Stimulated activated naive CD8-positive, alpha-beta T cell treated with anti-CD3 and anti-CD28 coated beads, Interleukin-15, amount 100 ng/mL, for 72 hours (primary cell): ENCODE results near the gene RPS27L.
"Not testable (repeated sequence)": the region's sequence is repeated elsewhere in the genome, so short reads cannot be mapped to it uniquely, and the experiment has no call there.

Source experiments
- ATAC-seq: fragments of 150-1000 bp; cut with Tn5 transposase; 2 replicates; pipeline ENCODE4 v1.10.0; 2021; ENCODE audit warnings: mild to moderate bottlenecking, moderate library complexity
- DNase-seq, 2 donors: peaks; one replicate each; pipeline ENCODE4 v3.0.0; 2021 to 2022
- H3K27ac Mint-ChIP-seq, 2 donors: one replicate each; pipeline ENCODE4 v1.8.0; 2022; ENCODE audit warnings: mild to moderate bottlenecking in 2 of 2, mixed read lengths in 2 of 2, moderate library complexity in 2 of 2
- H3K27me3 Mint-ChIP-seq: one replicate; pipeline ENCODE4 v1.8.0; 2022; ENCODE audit warnings: mixed read lengths
- H3K4me1 Mint-ChIP-seq: one replicate; pipeline ENCODE4 v1.8.0; 2022; ENCODE audit warnings: mild to moderate bottlenecking, mixed read lengths
- H3K4me3 Mint-ChIP-seq, 2 donors: one replicate each; pipeline ENCODE4 v1.8.0; 2022; ENCODE audit warnings: mild to moderate bottlenecking in 2 of 2, mixed read lengths in 2 of 2, moderate library complexity in 1 of 2
- H3K9me3 Mint-ChIP-seq, 2 donors: one replicate each; pipeline ENCODE4 v1.8.0; 2022; ENCODE audit warnings: mixed read lengths in 2 of 2

Gene RPS27L

GRCh38 chr15:63134245-63134985 lies 22.9 kb downstream of the RPS27L start:
- H3K4me1 Mint-ChIP-seq, result peaks cover 11% of the 10 kb centered on the region
- DNase-seq, result no peak
- no peak overlapping the region for H3K27ac Mint-ChIP-seq
- no peaks in the 10 kb centered on the region for H3K27me3 Mint-ChIP-seq
- H3K4me3 Mint-ChIP-seq, result no peak overlapping the region
- no peaks in the 10 kb centered on the region for H3K9me3 Mint-ChIP-seq
- no peak for ATAC-seq

- Mint-ChIP-seq H3K27me3 (no peaks in the 10 kb centered on the region), H3K4me1 (peaks cover 11% of the 10 kb centered on the region), H3K4me3 (no peak overlapping the region), H3K27ac (no peak overlapping the region), H3K9me3 (no peaks in the 10 kb centered on the region)
- DNase-seq, result no peak
- no peak for ATAC-seq
Observed at GRCh38 chr15:63133786-63134185, 23.5 kb downstream of the RPS27L start.

- Mint-ChIP-seq H3K9me3 (peaks cover 0 to under 1% of the 10 kb centered on the region in 2 donors), H3K4me1 (peaks cover 23% of the 10 kb centered on the region), H3K4me3 (no peak overlapping the region), H3K27ac (no peak overlapping the region), H3K27me3 (no peaks in the 10 kb centered on the region)
- DNase-seq, result no peak
- no peak for ATAC-seq
Observed at GRCh38 chr15:63126726-63127125, 30.6 kb downstream of the RPS27L start.

- H3K4me3 Mint-ChIP-seq, result no peak overlapping the region
- DNase-seq (no peak), ATAC-seq (no peak)
- H3K27ac Mint-ChIP-seq, result no peak overlapping the region
- H3K9me3 Mint-ChIP-seq, result peaks cover 17 to 22% of the 10 kb centered on the region in 2 donors
- H3K27me3 Mint-ChIP-seq, result no peaks in the 10 kb centered on the region
- peaks cover 30% of the 10 kb centered on the region for H3K4me1 Mint-ChIP-seq
Observed at GRCh38 chr15:63124506-63124905, 32.8 kb downstream of the RPS27L start.

- Mint-ChIP-seq H3K4me3 (peak overlapping the region; percentile 82 to 83), H3K4me1 (peaks cover 29% of the 10 kb centered on the region), H3K9me3 (peaks cover 17 to 24% of the 10 kb centered on the region in 2 donors), H3K27me3 (no peaks in the 10 kb centered on the region), H3K27ac (peak overlapping the region; percentile 84 to 91)
- ATAC-seq (peak; percentile 91), DNase-seq (peak; percentile 87 to 92)
Observed at GRCh38 chr15:63122002-63122875, 35.0 kb downstream of the RPS27L start.

GRCh38 chr15:63121382-63122001 lies 35.8 kb downstream of the RPS27L start, which contains the start of gene LACTB:
Gene LACTB, plus strand, starts transcription at chr15:63121861. Its CDS starts 11 bp downstream, at chr15:63121872.
- DNase-seq (peak; percentile 87), ATAC-seq (peak; percentile 93)
- H3K27me3 Mint-ChIP-seq, result no peaks in the 10 kb centered on the region
- H3K9me3 Mint-ChIP-seq, result peaks cover 17 to 24% of the 10 kb centered on the region in 2 donors
- H3K27ac Mint-ChIP-seq, result peak within 1 kb of the TSS; percentile 84 to 91
- H3K4me3 Mint-ChIP-seq, result peak within 1 kb of the TSS; percentile 82 to 83
- peaks cover 23% of the 10 kb centered on the region for H3K4me1 Mint-ChIP-seq

GRCh38 chr15:63118854-63119253 lies 38.4 kb downstream of the RPS27L start:
- H3K27ac Mint-ChIP-seq, result no peak overlapping the region
- DNase-seq (no peak), ATAC-seq (no peak)
- H3K4me3 Mint-ChIP-seq, result no peak overlapping the region
- H3K9me3 Mint-ChIP-seq, result peaks cover 17 to 24% of the 10 kb centered on the region in 2 donors
- no peaks in the 10 kb centered on the region for H3K27me3 Mint-ChIP-seq
- H3K4me1 Mint-ChIP-seq, result peaks cover 17% of the 10 kb centered on the region

- Mint-ChIP-seq H3K27ac (no peak overlapping the region), H3K27me3 (no peaks in the 10 kb centered on the region), H3K4me3 (no peak overlapping the region), H3K9me3 (peaks cover 0 to 2% of the 10 kb centered on the region in 2 donors), H3K4me1 (no peaks in the 10 kb centered on the region)
- DNase-seq (no peak), ATAC-seq (no peak)
Observed at GRCh38 chr15:63114465-63114864, 42.8 kb downstream of the RPS27L start.

GRCh38 chr15:63112871-63113270 lies 44.4 kb downstream of the RPS27L start:
- no peaks in the 10 kb centered on the region for H3K27me3 Mint-ChIP-seq
- DNase-seq, result no peak
- no peak overlapping the region for H3K4me3 Mint-ChIP-seq
- ATAC-seq, result no peak
- H3K4me1 Mint-ChIP-seq, result no peaks in the 10 kb centered on the region
- no peaks in the 10 kb centered on the region for H3K9me3 Mint-ChIP-seq
- H3K27ac Mint-ChIP-seq, result no peak overlapping the region

- no peak for ATAC-seq
- Mint-ChIP-seq H3K9me3 (no peaks in the 10 kb centered on the region), H3K4me1 (no peaks in the 10 kb centered on the region), H3K4me3 (no peak overlapping the region), H3K27me3 (no peaks in the 10 kb centered on the region), H3K27ac (no peak overlapping the region)
- DNase-seq, result no peak
Observed at GRCh38 chr15:63111481-63111880, 45.8 kb downstream of the RPS27L start.

- DNase-seq, result no peak
- no peaks in the 10 kb centered on the region for H3K4me1 Mint-ChIP-seq
- peaks cover 6% of the 10 kb centered on the region for H3K27me3 Mint-ChIP-seq
- H3K9me3 Mint-ChIP-seq, result no peaks in the 10 kb centered on the region
- H3K27ac Mint-ChIP-seq, result no peak overlapping the region
- no peak overlapping the region for H3K4me3 Mint-ChIP-seq
- ATAC-seq, result no peak
Observed at GRCh38 chr15:63110428-63111026, 46.8 kb downstream of the RPS27L start.

- no peak overlapping the region for H3K4me3 Mint-ChIP-seq
- H3K4me1 Mint-ChIP-seq, result no peaks in the 10 kb centered on the region
- DNase-seq (no peak), ATAC-seq (no peak)
- H3K9me3 Mint-ChIP-seq, result no peaks in the 10 kb centered on the region
- no peak overlapping the region for H3K27ac Mint-ChIP-seq
- peaks cover 11% of the 10 kb centered on the region for H3K27me3 Mint-ChIP-seq
Observed at GRCh38 chr15:63109920-63110319, 47.4 kb downstream of the RPS27L start.

- no peaks in the 10 kb centered on the region for H3K4me1 Mint-ChIP-seq
- H3K27me3 Mint-ChIP-seq, result peaks cover 11% of the 10 kb centered on the region
- no peak overlapping the region for H3K27ac Mint-ChIP-seq
- ATAC-seq (no peak), DNase-seq (no peak)
- H3K9me3 Mint-ChIP-seq, result no peaks in the 10 kb centered on the region
- H3K4me3 Mint-ChIP-seq, result no peak overlapping the region
Observed at GRCh38 chr15:63109498-63109897, 47.8 kb downstream of the RPS27L start.

- no peak for DNase-seq
- H3K4me1 Mint-ChIP-seq, result no peaks in the 10 kb centered on the region
- no peak overlapping the region for H3K4me3 Mint-ChIP-seq
Observed at GRCh38 chr15:63107895-63108546, 49.3 kb downstream of the RPS27L start.

GRCh38 chr15:63105354-63105753 lies 51.9 kb downstream of the RPS27L start:
- not testable (repeated sequence) for ATAC-seq, H3K9me3 Mint-ChIP-seq, DNase-seq, H3K4me1 Mint-ChIP-seq, H3K27ac Mint-ChIP-seq, H3K4me3 Mint-ChIP-seq
- peaks cover 11% of the 10 kb centered on the region for H3K27me3 Mint-ChIP-seq

More at GRCh38 chr15:63107895-63108546, 49.3 kb downstream of the RPS27L start:
- Mint-ChIP-seq H3K27ac (no peak overlapping the region), H3K9me3 (no peaks in the 10 kb centered on the region), H3K27me3 (peaks cover 11% of the 10 kb centered on the region)
- no peak for ATAC-seq
